ENCODE data around the gene MTG2. TPM values are rescaled to one million over a fixed set of nuclear protein-coding genes. Genes with fewer than 3 reads are reported as not detected.

MTG2 gene
- total RNA-seq, 1 donor from 2014 or later: 20.8 TPM

GRCh38 chr20:62224113-62224855 lies 41.5 kb downstream of the MTG2 start:
- no peak for DNase-seq
- intact Hi-C loops (cut with DNase I): no loop called here
- ATAC-seq (ENCODE audit: poor library complexity): no peak

DNA sequence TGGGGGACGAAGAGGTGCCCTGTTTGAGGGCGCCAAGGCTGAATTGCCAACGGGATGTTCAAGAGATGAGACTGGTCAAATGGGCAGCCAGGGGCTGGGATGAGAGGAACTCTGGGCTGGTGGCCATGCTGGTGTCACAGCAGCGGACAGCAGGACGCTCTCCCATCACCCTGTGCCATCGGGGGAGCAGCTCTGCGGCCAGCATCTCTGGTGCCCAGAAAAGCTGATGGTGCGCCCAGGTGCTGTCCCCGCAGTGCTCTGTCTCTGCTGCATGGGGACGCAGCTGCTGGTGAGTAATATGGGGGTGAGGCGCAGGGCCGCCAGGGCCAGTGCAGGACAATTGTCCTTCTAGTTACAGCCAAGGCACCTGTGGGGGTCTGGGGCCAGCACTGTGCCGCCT lies 42.2 kb downstream of the MTG2 start:
- intact Hi-C loops (cut with DNase I): no loop called here
- ATAC-seq (ENCODE audit: poor library complexity): no peak
- DNase-seq: no peak

DNA sequence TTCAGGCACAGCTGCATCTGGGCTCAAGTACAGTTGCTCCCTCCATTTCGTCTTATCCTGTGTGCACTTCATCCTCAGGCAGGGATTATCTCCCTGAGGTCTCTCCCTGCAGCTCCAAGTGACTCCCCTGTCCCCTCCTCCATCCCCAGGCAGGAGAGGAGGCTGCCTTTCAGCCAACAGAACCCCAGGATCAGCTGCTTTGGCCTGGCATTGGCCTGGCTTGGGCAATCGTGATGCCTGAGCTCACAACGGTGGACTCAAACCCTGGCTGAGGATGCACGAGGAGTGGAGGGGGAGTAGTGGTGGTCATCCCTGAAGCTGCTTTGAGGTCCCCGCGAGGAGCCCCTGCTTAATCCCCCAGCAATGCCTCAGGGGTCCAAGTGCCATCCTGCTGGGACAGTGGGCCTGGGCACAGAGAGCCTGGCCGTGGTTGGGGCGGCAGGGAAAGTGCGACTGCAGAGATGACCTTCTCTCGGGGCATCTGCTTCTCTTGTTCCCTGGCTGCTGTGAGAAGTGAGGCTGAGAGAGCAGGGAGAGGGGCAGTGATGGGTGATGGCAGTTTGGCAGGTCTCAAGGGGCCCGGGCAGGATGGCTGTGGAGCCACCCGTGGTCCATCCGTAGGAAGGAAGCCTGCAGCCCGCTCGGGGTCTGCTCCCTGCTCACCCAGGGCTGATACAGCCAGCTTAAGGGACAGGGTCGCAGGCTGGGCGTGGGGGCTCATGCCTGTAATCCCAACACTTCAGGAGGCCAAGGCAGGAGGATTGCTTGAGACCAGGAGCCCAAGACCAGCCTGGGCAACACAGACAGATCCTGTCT lies 43.2 kb downstream of the MTG2 start:
- DNase-seq (no peak), ATAC-seq (ENCODE audit: poor library complexity) (no peak)
- intact Hi-C loops (cut with DNase I): no loop called here

GRCh38 chr20:62226707-62227590 lies 44.1 kb downstream of the MTG2 start:
- intact Hi-C loops (cut with DNase I): no loop called here
- no peak for DNase-seq
- no peak for ATAC-seq (ENCODE audit: poor library complexity)

DNA sequence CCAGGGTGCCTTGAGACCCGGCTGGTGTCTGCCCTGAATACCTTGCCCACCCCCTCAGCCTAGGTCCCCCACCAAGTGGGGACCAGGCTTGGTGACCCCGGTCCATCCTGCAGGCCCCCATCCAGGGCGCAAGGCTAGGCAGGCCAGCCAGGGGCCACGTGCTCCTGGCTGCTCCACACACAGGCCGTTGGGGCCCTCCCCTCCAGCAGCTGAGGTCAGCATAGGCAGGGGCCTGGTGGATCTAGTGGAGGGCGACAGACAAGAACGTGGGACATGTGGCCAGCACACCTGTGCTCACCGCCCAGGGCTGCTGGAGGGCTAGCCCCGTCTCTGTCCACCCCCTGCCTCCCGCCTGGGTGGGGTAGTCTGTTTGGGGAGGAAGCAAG lies 44.8 kb downstream of the MTG2 start:
- ATAC-seq (ENCODE audit: poor library complexity) (no peak), DNase-seq (no peak)
- intact Hi-C loops (cut with DNase I): no loop called here

- peak; percentile 65 for ATAC-seq (ENCODE audit: poor library complexity)
- no peak for DNase-seq
- intact Hi-C loops (cut with DNase I): no loop called here
Measured at GRCh38 chr20:62227977-62228958, 45.4 kb downstream of the MTG2 start.

GRCh38 chr20:62228982-62229545 lies 46.2 kb downstream of the MTG2 start:
- ATAC-seq (ENCODE audit: poor library complexity) (no peak), DNase-seq (no peak)
- intact Hi-C loops (cut with DNase I): no loop called here

GRCh38 chr20:62229667-62230066 lies 46.8 kb downstream of the MTG2 start:
- DNase-seq (no peak), ATAC-seq (ENCODE audit: poor library complexity) (no peak)
- intact Hi-C loops (cut with DNase I): no loop called here

- DNase-seq: no peak
- no peak for ATAC-seq (ENCODE audit: poor library complexity)
- intact Hi-C loops (cut with DNase I): no loop called here
Measured at GRCh38 chr20:62230276-62230675, 47.4 kb downstream of the MTG2 start.

DNA sequence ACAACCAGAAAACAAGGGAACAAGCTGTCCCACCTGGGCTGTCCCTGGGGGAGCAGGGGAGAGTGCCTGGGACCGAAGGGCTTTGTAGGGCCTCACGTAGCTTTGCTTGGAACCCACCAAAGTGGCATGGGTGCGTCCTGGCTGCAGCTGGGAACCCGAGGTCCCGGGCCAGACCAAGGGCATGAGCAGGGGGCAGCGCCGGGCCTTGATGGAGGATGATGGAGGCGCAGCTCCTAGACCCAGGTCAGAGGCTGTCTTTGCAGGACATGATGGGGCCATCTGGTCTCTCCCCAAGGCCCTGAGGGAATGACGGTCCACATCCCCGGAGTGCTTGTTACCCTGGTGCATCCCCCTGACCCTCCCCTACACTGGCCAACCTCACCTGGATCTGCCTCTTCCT lies 47.9 kb downstream of the MTG2 start:
- DNase-seq: no peak
- no peak for ATAC-seq (ENCODE audit: poor library complexity)
- intact Hi-C loops (cut with DNase I): no loop called here

DNA sequence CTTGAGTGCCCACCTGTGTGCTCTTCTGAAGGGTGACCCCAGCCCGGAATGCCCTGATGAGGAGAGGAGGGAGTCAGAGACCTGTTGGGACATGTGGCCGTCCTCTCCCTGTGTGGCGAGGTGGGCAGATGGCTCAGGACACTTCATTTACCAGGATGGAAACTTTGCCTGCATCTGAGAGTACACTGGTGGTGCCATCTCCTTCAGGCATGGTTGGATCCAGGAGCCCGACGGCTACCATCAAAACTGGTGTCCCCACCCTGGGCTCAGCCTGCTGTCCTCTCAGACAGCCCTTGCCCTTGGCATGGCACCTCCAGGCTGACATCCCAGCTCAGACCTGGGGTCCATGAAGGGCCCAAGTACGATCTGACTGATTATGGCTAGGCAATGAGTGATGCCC lies 48.5 kb downstream of the MTG2 start:
- ATAC-seq (ENCODE audit: poor library complexity) (no peak), DNase-seq (no peak)
- intact Hi-C loops (cut with DNase I): no loop called here

DNA sequence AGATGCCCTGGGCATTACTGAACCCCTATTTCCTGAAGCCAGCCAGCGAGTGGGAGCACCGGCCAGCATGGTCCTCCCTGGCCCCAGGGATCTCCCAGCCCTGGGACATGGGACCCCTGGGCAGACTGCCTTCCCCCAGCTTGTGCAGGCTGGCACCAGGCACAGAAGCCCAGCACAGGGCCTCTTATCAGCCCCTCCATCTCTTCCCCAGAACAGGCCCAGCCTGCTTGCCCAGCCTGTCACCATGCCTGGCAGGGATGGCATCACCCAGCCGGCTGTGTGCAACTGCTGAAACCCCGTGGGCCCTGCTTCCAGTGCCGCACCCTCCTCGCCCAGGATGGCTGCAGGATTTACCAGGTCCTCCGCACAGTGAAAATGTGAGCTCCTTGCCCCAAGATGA lies 49.4 kb downstream of the MTG2 start:
- intact Hi-C loops (cut with DNase I): no loop called here
- DNase-seq (no peak), ATAC-seq (ENCODE audit: poor library complexity) (no peak)

GRCh38 chr20:62232770-62233645 lies 50.2 kb downstream of the MTG2 start:
- intact Hi-C loops (cut with DNase I): no loop called here
- DNase-seq: peak; percentile 65
- ATAC-seq (ENCODE audit: poor library complexity): peak; percentile 57

DNA sequence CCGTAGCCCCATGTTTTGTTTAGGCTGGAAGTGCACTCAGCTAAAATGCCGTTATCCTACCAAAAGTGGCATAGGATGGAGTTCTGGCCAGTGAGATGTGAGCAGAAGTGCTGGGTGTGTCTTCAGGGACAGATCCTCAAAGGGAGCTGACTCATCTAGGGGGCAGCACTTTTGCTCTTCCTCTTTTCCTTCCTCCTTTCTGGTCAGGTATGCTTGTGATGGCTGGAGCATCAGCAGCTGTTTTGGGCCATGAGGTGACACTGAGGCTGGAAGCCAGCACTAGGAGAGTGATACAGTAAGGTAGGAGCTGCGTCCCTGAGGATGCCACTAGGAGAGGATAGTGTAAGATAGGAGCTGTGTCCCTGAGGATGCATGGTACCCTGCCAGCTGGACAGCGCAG lies 50.9 kb downstream of the MTG2 start:
- ATAC-seq (ENCODE audit: poor library complexity): no peak
- intact Hi-C loops (cut with DNase I): no loop called here
- DNase-seq: no peak

DNA sequence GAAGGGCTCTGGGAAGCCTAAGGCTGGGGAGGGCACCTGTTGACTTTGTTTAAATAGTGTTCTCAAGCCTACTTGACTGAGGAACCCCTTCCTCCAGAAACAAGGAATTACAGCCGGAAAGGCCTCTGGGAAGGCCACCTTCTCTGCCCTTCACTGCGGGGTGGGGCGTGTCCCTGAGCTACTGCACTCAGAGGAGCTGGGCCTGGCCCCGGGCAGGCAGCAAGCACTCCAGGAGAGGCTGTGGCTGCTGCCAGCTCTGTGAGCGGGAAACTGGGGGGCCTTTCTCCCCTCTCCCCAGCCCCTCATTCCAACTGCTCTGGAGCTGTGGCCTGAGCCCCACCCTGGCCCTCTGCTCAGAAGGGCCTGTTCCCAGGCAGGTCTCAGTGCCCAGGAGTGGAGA lies 51.5 kb downstream of the MTG2 start:
- DNase-seq (peak; percentile 68), ATAC-seq (ENCODE audit: poor library complexity) (peak; percentile 47)
- intact Hi-C loops (cut with DNase I): no loop called here

- intact Hi-C loops (cut with DNase I): no loop called here
- DNase-seq (no peak), ATAC-seq (ENCODE audit: poor library complexity) (peak; percentile 32)
Measured at GRCh38 chr20:62235001-62235776, 52.4 kb downstream of the MTG2 start.

All from Right ventricle myocardium superior (tissue), 1 donor.